HG03025 (cell line): ENCODE measurements around the gene ABCF3.
A peak's percentile ranks its signal among the peaks of the same experiment; 100 is the strongest.

Experiments used
- ATAC-seq: cut with Tn5 transposase; IDR thresholded peaks from one replicate; pipeline ENCODE4 v1.9.1; 2021; ENCODE audit warnings: mild to moderate bottlenecking, moderate library complexity; ENCODE audit not compliant: unreplicated experiment, low FRiP score

The ABCF3 gene

DNA sequence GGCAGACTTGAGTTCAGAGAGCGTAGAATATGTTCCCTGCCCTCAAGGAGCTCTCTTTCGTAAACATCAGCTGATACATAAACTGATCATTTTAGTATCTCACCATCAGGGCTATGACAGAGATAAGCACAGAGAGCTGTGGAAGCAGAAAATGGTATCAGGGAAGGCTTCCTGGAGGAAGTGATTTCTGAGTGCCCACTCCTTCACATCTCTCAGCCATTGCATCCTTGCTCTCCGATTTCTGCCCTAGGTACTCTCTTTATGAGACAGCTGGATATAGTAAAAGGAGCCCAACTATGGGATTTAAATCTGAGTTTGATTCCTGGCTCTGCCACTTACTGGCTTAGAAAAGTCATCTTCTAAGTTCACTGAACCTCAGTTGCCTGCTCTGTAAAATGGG, 20.5 kb upstream of the ABCF3 start:
- ATAC-seq = no peak

DNA sequence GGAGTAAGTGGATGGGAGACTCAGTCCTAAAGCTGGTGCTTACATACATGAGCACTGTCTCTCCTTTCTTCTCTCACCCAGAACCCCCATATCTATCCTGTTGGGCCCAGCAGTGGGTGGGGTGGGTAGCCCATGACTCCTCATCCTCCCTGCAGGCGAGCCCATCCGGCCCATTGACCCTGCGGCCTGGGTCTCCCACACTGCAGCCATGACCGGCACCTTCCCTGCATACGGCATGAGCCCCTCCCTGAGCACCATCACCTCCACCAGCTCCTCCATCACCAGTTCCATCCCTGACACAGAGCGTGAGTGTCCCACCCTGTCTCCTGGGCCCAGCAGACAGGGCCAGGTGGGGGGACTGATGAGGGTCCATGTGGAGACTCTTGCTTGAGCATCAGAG, 19.3 kb upstream of the ABCF3 start:
- ATAC-seq = no peak

DNA sequence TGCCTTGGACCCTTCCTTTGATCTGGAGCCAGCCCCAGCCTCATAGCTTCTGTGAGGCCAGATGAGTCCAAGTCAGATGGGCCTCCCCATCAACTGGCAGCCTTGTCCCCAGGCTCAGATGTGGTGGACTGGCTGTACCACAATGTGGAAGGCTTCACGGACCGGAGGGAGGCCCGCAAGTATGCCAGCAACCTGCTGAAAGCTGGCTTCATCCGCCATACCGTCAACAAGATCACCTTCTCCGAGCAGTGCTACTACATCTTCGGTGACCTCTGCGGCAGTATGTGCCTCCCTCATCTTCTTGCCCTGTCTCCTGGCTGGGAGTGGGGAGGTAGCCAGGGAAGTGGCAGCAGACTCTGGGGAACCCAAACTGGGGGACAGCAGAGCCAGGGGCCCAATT, 18.2 kb upstream of the ABCF3 start:
- no peak for ATAC-seq

DNA sequence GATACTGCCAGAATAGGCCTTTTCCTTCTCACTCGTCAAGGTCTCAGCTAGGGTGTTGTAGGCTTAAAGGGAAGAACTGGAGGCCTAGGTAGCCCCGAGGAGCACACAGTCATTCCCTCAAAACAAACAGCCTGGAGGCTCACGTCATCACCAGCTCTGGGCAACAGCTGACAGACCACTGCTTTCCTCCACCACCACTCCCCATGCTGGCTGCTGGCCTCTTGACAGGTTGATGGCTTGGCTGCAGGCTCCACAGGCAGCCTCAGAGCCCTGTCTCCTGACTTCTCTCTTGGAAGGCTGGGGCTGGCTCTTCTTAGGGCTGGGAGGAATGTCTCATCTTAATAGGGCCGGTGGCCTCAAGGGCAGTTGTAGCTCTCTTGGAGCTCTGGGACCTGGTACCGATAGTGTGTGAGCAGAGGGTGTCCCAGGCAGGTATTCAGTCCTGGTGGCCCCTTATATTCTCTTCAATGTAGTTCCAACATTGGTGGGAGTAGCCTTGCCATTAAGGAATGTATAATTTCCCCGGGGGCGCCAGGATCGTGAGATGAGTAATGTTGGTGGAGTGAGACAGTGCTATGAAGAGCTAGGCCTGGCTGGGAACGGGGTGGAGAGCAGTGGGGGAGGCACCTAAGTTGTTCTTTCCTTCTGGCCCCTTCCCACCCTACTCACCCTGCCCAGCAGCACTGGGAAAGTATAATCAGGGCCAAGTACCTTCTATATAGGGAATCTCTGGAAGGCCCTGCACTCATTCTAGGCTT, 17.5 kb upstream of the ABCF3 start:
- ATAC-seq = no peak

DNA sequence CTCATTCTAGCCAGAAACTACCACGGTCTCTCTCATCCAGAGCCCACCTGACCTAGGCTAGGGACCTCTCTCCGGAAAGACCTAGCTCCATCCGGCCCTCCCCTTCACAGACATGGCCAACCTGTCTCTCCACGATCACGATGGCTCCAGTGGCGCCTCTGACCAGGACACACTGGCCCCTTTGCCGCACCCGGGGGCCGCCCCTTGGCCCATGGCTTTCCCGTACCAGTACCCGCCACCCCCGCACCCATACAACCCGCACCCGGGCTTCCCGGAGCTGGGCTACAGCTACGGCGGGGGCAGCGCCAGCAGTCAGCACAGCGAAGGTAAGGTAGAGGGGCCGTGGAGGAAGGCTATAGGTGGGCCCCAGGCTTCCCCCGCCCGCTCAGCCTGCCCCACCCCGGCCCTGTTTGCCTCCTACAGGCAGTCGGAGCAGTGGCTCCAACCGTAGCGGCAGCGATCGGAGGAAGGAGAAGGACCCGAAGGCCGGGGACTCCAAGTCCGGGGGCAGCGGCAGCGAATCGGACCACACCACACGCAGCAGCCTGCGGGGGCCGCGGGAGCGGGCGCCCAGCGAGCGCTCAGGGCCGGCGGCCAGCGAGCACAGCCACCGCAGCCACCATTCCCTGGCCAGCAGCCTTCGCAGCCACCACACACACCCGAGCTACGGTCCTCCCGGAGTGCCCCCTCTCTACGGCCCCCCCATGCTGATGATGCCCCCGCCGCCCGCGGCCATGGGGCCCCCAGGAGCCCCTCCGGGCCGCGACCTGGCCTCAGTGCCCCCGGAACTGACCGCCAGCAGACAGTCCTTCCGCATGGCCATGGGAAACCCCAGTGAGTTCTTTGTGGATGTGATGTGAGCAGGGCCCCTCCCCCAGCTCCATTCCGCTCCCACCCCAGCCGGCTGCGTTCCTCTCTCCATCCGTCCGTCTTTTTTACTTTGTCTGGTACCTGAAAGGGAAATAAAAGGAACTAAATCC, 15.8 kb upstream of the ABCF3 start:
- ATAC-seq = no peak

DNA sequence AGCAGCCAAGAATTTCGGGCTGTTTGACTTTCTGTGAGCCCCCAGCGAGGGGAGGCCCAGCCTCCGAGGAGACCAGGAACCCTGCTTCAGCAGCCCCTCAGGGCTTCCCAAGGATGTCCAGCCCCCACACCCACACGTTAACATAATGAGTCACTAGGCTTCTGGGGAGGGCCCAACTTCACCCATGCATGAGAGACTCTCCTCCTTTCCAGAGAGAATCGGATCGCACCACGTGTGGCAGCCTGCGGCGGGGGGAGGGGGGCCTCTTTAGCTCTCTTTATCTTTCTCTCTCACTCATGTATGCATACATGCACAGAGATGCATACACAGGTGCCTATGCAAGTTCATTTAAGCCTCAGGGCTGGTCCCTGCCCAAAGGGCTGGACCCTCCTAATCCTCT, 14.4 kb upstream of the ABCF3 start:
- no peak for ATAC-seq

DNA sequence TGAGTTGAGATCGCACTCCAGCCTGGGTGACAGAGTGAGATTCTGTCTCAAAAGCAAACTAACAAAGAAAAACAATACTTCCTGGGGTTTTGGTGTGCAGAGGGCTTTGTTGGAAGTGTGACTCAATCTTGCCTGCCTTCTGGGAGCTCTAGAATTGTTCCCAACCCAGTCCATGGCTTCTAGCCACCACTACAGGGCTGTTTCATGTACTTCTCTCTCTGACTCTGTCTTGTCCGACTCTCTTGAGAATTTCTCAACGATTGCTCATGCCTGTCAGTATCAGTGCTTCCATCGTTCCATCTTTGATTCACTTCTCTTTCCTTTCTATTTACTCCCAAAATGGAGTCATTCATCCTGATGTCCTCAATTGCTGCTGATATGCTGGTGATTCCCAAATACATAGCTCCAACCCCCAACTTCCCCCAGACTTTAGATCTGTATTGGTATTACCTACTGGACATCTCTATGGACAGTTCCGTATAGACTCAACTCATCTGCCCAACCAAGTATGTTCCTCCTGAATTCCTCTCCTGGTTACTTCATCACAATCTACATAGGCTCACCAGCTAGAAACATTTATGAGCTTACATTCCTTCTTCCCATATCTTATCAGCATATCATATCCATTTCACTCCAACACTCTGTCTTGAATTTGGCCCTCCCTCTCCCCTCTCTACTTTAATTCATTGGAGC, 13.2 kb upstream of the ABCF3 start:
- ATAC-seq = no peak

DNA sequence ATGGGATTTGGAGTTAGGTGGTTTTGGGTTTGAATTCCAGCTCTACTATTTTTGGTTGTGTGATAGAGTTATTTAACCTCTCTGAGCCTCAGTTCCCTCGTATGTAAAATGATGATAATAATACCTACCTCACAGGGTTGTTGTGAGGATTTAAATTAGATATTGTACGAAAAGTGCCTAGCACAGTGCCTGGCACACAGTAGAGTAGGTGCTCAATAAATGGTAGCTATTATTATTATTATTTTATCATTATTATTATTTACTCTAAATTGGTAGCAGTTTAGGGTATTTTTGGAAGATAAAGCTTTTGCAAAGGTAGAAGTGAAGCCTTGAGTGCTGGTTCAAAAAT, 12.7 kb upstream of the ABCF3 start:
- no peak for ATAC-seq

DNA sequence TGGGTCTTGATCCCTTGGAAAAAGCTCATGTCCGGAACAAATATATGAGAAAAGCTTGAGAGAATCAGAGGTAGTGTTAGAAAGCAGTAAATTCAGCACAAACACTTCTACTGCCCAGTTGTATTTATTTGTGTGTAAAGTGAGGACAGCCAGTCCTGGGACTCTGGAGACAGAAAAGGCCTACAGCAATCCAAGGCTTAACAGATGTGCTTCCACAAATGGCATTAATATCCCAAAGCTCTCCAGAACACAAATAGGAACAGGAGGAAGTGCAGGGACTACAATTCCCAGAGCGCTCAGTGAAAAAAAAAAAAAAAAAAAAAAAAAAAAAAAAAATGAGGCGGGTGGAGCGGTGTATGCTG, 11.7 kb upstream of the ABCF3 start:
- ATAC-seq = no peak

DNA sequence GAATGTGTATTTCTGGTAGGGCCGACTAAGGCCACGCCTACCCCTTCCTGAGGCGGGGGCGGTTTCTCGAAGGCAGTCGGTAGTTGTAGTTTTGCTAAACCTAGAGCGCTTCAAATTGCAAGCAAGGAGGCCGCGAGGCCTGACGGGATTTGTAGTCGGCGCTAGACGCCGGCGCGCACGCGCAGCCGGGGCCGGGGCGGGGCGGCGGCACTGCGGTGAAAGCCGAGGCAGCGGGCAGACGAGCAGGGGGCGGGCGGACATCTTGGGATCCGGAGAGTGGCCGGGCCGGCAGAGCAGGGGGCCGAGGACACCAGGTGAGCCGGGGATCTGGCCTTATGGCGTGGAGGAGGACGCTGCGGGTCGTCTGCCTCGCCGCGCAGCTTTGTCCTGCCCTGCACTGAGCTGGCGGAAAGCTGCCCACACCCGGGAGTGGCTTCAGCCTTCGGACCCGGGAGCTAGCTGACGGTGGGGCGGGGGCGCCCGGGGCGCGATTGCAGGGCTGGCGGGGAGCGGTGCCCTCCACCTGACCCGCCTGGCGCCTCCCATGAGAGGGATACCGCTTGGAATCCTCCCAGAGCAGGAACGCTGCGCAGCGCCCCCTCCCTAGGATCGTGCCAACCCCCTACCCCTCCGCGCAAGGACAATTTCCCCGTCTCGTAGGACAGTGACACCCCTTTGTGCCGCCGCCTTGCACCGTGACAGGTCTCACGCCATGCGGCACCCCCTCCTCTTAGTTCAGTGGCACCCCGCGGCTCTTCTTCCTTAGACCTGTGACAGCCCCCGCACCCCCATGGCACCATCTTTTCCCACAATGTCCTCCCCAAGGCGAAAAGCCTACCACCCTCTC, 11.1 kb upstream of the ABCF3 start, which contains the start of gene AP2M1:
TSS of gene AP2M1 (plus strand) at position 210 of the 847 bp plus-strand sequence. CDS start 2,139 bp downstream, outside the sequence.
- ATAC-seq = peak; percentile 88

DNA sequence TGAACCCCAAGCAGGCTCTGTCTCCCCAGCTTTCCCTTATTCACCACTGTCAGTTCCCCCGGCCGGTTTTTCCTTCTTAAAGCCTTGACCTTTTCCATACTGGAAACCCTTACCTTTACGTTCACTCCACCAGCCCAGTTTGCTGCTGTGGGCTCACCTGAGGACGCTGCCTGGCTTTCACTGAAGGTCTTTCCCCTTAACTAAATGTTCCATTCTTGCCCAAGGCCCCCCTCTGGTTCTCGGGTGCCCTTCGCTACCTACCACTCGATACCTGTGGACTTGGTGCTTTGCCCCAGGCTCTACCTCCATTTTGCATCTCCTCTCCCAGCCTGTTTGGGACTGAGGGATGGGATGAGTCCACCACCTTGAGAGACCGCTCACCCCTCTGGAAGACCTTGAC, 10.5 kb upstream of the ABCF3 start:
- no peak for ATAC-seq

DNA sequence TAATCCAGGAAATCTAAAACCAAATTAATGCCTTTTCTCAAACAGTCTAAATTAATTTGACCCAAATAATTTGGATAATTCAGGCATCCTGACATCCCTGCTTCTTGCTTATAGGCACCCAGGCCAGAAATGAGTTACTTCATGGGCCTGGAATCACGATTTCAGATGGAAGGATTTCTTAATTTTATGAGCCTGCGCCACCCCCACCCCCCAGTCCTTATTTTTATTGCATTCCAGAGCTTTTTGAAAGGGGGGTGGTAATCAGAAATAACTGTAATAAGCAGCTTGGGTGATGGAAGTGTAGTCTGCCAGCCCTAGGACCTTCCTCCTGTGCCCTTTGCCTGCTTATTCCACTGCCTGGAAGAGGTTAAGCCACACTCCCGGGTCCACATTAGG, 10.0 kb upstream of the ABCF3 start:
- no peak for ATAC-seq

DNA sequence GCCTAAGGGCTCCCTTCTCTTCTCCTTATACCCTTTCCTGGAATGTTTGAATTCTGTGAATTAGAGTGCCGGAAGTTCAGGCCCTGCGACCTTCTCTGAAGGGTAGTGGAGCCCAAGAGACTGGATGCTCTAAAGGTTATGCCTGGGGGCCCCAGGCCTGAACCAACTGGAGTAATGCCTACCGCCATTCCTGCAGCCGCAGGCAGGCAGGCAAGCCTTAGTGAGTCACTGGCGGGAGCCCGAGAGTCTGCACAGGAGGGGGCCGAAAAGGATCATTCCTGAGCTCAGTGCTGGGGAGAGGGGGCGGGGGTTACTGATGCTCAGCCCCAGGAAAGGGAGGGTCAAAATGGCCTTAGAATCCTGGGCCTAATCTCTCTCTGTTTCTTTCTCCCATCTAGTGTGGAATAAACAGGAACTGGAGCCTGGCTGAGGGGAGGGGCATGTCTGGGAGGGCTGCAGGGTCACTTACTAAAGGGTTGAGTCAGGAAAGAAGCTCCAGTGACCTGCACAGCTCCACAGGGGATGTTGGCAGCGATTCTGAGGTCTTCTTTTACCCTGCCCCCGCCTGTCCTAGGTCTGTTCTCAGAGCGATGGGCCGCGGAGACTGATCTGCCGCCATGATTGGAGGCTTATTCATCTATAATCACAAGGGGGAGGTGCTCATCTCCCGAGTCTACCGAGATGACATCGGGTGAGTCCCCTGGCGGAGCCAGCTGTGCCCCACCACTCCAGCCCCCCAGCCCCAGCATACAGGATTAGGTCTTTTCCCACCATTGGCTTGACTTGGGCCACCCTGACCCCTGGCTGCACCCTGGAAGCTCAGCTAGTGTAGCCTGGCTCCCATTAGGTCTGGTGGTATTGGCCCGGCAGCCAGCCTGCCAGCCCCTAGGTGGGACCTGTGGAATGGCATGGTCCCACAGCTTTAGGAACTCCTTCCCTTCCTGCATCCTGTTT, 9.3 kb upstream of the ABCF3 start:
- ATAC-seq = no peak

DNA sequence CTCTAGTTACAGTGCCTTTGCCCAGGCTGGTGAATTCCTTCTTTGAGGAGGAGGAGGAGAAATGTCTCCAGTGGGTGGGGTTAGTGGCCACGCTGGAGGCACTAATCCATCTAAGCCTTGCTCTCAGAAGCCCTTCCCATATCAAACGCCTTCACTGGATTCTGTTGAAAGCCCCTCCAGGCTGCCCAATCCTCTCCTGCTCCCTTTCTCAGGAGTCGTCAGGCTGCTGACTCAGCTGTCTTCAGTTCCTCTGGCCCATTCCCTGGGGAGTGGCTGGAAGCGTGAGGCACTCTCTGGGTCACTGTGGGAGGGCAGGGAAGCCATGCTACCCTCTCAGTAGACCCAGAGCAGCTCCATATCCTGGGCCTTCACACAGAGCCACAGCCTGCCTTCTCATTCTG, 8.7 kb upstream of the ABCF3 start:
- no peak for ATAC-seq

DNA sequence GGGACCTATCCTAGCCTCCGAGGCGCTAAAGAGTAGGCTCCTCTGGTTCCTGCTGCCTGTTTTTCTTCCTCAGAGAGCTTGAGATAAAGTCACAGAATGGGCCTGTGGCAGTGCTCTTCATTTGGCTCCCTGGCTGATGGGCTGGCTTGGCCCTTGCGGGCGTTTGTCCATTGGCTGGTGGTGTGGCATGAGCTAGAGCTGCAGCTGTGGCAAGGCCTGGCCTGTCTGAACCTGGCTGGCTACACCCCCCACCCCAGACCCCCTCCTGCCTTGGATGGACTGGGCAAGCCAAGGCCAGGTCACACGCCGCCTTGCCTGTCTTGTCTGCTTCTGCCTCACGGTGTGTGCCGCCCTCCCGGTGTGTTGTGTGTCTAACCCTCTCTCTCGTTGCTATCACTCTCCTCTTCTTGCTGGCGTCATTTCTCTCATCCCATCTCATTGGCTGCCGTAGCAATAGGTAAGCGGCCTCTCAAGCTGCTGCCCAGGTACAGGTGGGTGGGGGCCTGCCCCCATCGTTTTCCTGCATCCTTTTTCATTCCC, 8.2 kb upstream of the ABCF3 start:
- ATAC-seq = no peak

DNA sequence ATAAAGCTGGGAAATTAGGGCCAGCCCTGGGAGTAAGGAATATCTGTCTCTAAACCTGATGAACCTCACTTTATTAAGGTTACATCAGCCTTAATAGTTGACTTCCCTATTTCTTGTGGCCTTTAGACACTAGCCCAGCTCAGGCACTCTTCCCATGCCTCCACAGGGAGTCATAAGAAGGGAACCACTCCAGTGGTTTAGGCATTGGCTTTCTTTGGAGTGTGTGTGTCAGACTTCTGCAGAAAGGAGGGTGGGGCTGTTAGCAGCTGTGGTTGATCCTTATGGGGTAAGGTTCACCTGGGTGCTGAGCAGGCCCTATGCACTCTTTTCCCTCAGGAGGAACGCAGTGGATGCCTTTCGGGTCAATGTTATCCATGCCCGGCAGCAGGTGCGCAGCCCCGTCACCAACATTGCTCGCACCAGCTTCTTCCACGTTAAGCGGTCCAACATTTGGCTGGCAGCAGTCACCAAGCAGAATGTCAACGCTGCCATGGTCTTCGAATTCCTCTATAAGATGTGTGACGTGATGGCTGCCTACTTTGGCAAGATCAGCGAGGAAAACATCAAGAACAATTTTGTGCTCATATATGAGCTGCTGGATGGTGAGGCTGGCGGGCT, 7.4 kb upstream of the ABCF3 start:
- ATAC-seq = no peak

DNA sequence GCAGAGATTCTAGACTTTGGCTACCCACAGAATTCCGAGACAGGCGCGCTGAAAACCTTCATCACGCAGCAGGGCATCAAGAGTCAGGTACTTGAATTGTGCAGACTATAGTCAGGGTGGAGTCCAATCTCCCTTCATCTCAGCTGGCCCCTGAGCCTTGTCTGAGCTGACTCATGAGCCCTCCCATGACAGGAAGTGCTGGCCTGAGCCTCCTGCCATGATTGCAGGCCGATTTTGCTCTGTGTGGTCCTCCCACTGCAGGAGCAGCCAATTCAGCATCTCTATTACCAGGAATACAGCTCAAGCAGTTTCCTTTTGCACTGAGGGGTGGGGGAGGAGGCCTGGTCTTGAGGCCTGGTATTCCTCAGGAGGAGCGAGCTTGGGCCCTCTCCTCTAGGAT, 5.8 kb upstream of the ABCF3 start:
- ATAC-seq = no peak

DNA sequence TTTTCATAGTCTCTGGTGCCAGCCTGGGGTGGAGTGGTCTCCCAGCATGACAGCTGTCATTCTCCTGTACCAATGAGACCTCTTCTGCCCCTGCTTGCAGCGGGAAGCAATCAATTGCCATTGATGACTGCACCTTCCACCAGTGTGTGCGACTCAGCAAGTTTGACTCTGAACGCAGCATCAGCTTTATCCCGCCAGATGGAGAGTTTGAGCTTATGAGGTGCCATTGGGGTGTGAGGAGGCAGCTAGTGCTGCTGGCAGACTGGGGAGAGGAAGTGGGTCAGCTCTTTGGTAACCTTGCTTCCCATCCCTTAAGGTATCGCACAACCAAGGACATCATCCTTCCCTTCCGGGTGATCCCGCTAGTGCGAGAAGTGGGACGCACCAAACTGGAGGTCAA, 4.4 kb upstream of the ABCF3 start:
- no peak for ATAC-seq

DNA sequence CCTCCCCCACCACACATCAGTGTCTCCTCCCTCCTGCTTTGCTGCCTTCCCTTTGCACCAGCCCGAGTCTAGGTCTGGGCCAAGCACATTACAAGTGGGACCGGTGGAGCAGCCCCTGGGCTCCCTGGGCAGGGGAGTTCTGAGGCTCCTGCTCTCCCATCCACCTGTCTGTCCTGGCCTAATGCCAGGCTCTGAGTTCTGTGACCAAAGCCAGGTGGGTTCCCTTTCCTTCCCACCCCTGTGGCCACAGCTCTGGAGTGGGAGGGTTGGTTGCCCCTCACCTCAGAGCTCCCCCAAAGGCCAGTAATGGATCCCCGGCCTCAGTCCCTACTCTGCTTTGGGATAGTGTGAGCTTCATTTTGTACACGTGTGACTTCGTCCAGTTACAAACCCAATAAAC, 2.3 kb upstream of the ABCF3 start:
- ATAC-seq = no peak
